ENCODE measurements around the gene KCNN3. TPM values are rescaled to one million over a fixed set of nuclear protein-coding genes. Genes with fewer than 3 reads are reported as not detected.

Gene KCNN3
- total RNA-seq, 4 donors from 2014 or later, result 0.30 to 0.72 (median 0.37) TPM

DNA sequence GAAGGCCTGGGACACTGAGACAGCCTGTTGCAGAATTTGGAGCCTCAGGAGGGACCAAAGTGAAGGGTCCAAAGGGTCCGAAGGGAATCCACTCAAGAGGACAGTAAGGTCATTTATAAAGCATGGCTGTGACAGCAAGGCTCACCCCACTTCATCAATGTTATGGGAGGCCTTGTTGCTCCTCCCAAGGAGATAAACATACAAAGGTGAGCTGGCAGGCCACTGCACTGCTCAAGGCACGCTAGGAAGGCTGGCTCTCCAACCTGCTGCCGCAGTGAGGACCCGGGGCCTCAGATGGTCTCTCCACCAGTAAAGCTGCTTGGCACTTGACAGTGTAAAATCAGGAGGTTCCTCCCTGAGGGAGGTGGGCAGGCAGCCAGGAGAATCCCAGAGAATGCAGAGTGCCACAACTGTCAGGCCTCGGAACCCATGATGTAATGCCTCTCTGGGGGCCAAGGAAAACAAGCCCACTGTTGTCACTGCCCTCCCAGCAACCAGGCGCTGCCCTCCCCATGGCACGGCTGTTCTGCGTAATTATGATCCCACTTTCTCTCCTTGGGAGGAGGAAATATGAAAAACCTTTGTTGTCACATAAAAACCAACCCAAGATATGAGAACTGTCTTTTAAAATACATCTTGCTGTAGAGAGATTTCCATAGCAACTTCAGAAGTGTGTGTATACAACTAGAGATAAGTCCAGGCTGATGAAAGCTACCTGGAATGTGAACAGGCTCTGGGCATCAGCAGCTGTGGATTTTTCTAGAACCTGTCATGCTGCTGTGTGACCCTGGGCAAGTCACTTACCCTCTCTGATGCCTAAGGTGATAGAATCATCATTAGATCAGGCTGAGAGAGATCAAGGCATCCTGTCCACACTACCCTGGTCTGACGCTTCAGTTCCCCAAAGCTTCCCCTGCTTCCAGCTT lies 102.5 kb downstream of the KCNN3 start:
- peak; percentile 61 for DNase-seq (ENCODE audit: low spot score in 2 of 2)
- Histone ChIP-seq H3K9me3 (no peaks in the 10 kb centered on the region), H3K27me3 (peaks cover 13% of the 10 kb centered on the region), H3K4me3 (no peak overlapping the region), H3K4me1 (peaks cover 5% of the 10 kb centered on the region), H3K27ac (no peak overlapping the region), H3K36me3 (no peaks in the 10 kb centered on the region)
- WGBS, result 75% methylated on average over 9 of the region's 9 CpGs
- no peak for TF ChIP-seq POLR2AphosphoS5 (IDR thresholded peaks at IDR 0.05)
- TF ChIP-seq EP300 (IDR thresholded peaks at IDR 0.05), result no peak
- TF ChIP-seq, protein P1, sequence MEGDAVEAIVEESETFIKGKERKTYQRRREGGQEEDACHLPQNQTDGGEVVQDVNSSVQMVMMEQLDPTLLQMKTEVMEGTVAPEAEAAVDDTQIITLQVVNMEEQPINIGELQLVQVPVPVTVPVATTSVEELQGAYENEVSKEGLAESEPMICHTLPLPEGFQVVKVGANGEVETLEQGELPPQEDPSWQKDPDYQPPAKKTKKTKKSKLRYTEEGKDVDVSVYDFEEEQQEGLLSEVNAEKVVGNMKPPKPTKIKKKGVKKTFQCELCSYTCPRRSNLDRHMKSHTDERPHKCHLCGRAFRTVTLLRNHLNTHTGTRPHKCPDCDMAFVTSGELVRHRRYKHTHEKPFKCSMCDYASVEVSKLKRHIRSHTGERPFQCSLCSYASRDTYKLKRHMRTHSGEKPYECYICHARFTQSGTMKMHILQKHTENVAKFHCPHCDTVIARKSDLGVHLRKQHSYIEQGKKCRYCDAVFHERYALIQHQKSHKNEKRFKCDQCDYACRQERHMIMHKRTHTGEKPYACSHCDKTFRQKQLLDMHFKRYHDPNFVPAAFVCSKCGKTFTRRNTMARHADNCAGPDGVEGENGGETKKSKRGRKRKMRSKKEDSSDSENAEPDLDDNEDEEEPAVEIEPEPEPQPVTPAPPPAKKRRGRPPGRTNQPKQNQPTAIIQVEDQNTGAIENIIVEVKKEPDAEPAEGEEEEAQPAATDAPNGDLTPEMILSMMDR (IDR thresholded peaks at IDR 0.05), result no peak
- TF ChIP-seq POLR2A (IDR thresholded peaks at IDR 0.05), result no peak

DNA sequence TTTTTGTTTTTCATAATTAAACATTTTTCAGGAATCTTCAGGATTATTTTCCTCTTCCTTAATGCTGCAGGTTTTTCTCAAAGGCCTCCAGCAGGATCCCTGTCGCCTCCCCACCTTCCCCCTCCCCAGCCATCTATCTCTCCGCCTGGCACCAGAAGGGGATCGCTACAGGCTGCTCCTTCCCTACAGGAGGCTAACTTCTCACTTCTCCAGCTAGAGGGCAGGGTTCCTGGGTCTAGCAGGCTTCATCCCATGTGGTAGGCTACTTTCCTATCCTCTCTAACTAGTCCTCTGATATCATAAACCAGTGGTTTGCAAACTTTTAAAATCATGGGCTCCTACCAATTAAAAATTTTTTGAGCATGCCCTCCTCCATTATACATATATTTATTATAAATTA lies 104.1 kb downstream of the KCNN3 start:
- H3K27ac ChIP-seq, result no peak overlapping the region
- TF ChIP-seq EP300 (IDR thresholded peaks at IDR 0.05), result no peak
- TF ChIP-seq, protein P1 (IDR thresholded peaks at IDR 0.05), result peak in 1 of 2 donors; percentile 22
- WGBS, result 72% methylated on average over 3 of the region's 3 CpGs
- DNase-seq (ENCODE audit: low spot score in 2 of 2), result peak; percentile 48 to 50
- peaks cover 5% of the 10 kb centered on the region for H3K4me1 ChIP-seq
- H3K9me3 ChIP-seq, result no peaks in the 10 kb centered on the region
- H3K4me3 ChIP-seq, result no peak overlapping the region
- peaks cover 20% of the 10 kb centered on the region for H3K27me3 ChIP-seq
- H3K36me3 ChIP-seq, result no peaks in the 10 kb centered on the region

DNA sequence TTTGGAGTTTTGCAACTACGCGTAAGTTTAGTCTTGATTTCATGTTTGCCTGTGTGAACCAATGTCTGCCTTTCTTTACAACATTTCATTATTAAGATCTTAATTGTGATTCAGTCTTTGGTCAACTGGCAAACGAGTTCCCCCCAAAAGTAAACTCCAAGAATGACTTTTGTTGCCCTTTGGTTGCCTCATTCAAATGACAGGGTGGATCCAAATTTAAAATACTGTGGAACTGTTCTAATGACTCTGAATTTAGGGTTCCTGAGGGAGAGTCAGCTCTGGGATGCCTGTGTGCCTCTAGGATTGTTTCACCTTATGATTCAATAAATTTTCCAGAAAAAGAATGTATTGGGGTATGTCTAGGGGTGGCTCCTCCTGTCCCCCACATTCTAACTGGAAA lies 105.3 kb downstream of the KCNN3 start:
- no peak for TF ChIP-seq POLR2A (IDR thresholded peaks at IDR 0.05)
- no peak for TF ChIP-seq EP300 (IDR thresholded peaks at IDR 0.05)
- TF ChIP-seq, protein P1 (IDR thresholded peaks at IDR 0.05), result no peak
- no peak for TF ChIP-seq POLR2AphosphoS5 (IDR thresholded peaks at IDR 0.05)
- Histone ChIP-seq H3K36me3 (no peaks in the 10 kb centered on the region), H3K27ac (no peak overlapping the region), H3K9me3 (no peaks in the 10 kb centered on the region), H3K27me3 (peaks cover 28% of the 10 kb centered on the region), H3K4me3 (no peak overlapping the region), H3K4me1 (peaks cover 13% of the 10 kb centered on the region)
- no peak for DNase-seq (ENCODE audit: low spot score in 2 of 2)
- 79% methylated on average over 3 of the region's 3 CpGs for WGBS

DNA sequence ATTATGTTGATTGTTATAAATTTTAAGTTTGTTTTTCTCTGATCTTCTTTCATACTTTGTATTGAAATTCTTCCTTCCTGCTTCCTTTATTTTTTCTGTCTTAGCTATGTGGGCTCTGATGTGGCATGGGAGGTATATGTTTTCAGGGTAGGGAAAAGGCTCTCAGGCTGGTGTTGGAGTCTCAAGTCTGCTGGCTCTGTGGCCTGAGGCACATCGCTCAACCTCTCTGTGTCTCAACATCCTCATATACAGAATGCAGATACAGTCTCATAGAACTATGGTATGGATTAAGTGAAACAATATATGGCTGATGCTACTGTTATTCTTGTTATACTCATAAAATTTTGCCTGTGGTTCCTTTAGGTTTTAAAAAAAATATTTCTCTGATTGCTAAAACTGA lies 105.9 kb downstream of the KCNN3 start:
- DNase-seq (ENCODE audit: low spot score in 2 of 2), result peak in 1 of 2 donors; percentile 40
- no peak overlapping the region for H3K27ac ChIP-seq
- no peaks in the 10 kb centered on the region for H3K36me3 ChIP-seq
- H3K4me3 ChIP-seq, result no peak overlapping the region
- H3K4me1 ChIP-seq, result peaks cover 13% of the 10 kb centered on the region
- TF ChIP-seq EP300 (IDR thresholded peaks at IDR 0.05) (no peak), POLR2A (IDR thresholded peaks at IDR 0.05) (no peak), POLR2AphosphoS5 (IDR thresholded peaks at IDR 0.05) (no peak)
- TF ChIP-seq, protein P1 (IDR thresholded peaks at IDR 0.05), result no peak
- peaks cover 28% of the 10 kb centered on the region for H3K27me3 ChIP-seq
- 86% methylated on average over 1 of the region's 1 CpG for WGBS
- no peaks in the 10 kb centered on the region for H3K9me3 ChIP-seq

DNA sequence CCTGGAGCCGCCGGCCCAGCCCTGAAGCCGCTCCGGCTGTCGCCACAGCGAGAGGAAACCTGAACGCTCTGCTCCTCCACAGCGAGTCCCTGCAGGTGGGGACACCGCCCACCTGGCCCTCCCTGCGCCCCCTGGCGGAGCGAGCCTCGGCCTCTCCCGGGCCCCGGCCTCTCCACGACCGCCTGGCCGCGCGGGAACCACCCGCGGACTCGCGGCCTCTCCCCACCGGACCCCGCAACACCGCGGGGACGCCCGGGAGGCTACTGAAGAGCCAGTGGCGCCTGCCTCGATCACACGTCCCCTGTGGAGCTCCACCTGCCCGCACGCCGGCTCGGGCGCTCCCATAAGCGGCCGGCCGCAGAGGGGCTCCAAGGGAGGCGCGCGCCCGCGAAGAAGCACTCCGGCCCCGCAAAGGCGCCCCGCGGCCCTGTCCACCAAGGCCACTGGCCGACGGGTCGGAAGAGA lies 109.6 kb downstream of the KCNN3 start:
- no peak overlapping the region for H3K27ac ChIP-seq
- DNase-seq (ENCODE audit: low spot score in 2 of 2), result peak in 1 of 2 donors; percentile 70
- peak overlapping the region; percentile 41 for H3K4me3 ChIP-seq

More for the DNA sequence above, 109.6 kb downstream of the KCNN3 start:
- TF ChIP-seq POLR2AphosphoS5 (IDR thresholded peaks at IDR 0.05), result no peak
- TF ChIP-seq POLR2A (IDR thresholded peaks at IDR 0.05), result no peak
- TF ChIP-seq EP300 (IDR thresholded peaks at IDR 0.05), result no peak
- TF ChIP-seq, protein P1 (IDR thresholded peaks at IDR 0.05), result peak; percentile 37 to 76
- Histone ChIP-seq H3K4me1 (peaks cover 8% of the 10 kb centered on the region), H3K9me3 (no peaks in the 10 kb centered on the region), H3K36me3 (no peaks in the 10 kb centered on the region), H3K27me3 (peaks cover 31% of the 10 kb centered on the region)
- WGBS, result 7% methylated on average over 16 of the region's 54 CpGs
